SJCRH30 (cell line): ENCODE data around the gene CHURC1. TPM values are rescaled to one million over a fixed set of nuclear protein-coding genes. Genes with fewer than 3 reads are reported as not detected.
A peak's percentile ranks its signal among the peaks of the same experiment; 100 is the strongest.
"Not testable (repeated sequence)": the region's sequence is repeated elsewhere in the genome, so short reads cannot be mapped to it uniquely, and the experiment has no call there.

ENCODE experiments used
- DNase-seq, 2 experiments: peaks; one replicate each; pipeline ENCODE4 v3.0.0-alpha.2; 2015 to 2020
- H3K27ac ChIP-seq: fragments of 250-450 bp; sonication (Bioruptor Pico); 2 replicates; pipeline ENCODE4 v1.5.1; 2020; ENCODE audit warnings: mild to moderate bottlenecking, moderate library complexity
- H3K27me3 ChIP-seq: fragments of 250-450 bp; sonication (Bioruptor Pico); 2 replicates; pipeline ENCODE4 v1.5.1; 2020; ENCODE audit warnings: mild to moderate bottlenecking, moderate library complexity
- H3K36me3 ChIP-seq: fragments of 250-450 bp; sonication (Bioruptor Pico); 2 replicates; pipeline ENCODE4 v1.5.1; 2020; ENCODE audit warnings: mild to moderate bottlenecking, moderate library complexity
- H3K4me1 ChIP-seq: fragments of 250-450 bp; sonication (Bioruptor Pico); 2 replicates; pipeline ENCODE4 v1.5.1; 2020; ENCODE audit warnings: mild to moderate bottlenecking, moderate library complexity
- H3K4me3 ChIP-seq: fragments of 250-450 bp; sonication (Bioruptor Pico); 2 replicates; pipeline ENCODE4 v1.5.1; 2020; ENCODE audit warnings: mild to moderate bottlenecking, moderate library complexity
- H3K9me3 ChIP-seq: fragments of 250-450 bp; sonication (Bioruptor Pico); replicated peaks from 2 replicates; pipeline ENCODE4 v1.5.1; 2020; ENCODE audit warnings: mild to moderate bottlenecking, moderate library complexity
- total RNA-seq: library from RNA; depleted of rRNA; stranded (reverse); fragments of >200 nt; shearing (Covaris generic); gene quantifications from 2 replicates; pipeline ENCODE4 v1.2.3, GENCODE V29; 2014

The CHURC1 gene
- total RNA-seq, 1 experiment from 2014 or later, result 33.1 TPM

DNA sequence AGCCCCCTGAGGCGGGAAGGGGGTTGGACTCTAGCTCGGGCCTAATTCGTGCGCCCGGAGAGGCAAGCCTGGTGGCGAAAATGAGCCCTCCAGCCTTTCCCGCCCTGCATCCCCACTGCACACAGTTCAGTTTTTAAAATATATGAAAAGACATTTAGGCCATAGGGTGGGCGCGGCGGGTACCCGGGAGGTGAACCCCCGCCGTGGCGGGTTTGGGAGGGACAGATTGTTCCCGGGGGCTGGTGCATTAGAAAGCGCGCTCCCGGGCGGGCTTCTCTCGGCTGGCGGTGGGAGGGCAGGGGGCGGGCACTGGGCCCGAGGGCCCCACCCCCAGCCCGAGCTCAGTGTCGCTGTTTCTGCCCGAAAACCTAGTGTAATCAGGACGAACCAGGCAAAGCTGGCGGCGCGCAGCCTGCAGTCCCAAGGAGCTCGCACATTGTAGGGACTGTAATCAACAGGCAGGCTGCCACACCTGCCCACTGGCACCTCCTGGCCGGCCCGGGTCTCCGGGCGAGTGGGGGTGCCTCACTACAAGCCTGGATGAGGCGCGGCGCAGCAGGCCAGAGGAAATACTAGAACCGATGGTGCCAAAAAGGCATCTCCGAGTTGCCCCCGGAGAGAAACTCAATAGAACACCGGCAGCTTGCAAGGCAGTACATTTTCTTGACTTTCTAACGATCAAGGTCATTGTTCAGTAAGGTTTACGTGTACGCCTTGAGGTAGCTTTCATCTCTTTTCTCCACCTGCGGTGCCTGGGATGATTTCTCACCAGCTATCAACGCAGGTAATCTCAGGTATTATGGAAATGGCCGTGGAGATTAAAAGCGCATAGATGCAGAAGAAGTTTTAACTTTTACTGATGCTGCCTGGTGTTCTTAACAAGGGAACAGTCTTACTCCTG lies 33.8 kb upstream of the CHURC1 start:
- Histone ChIP-seq H3K4me3 (peak overlapping the region; percentile 43), H3K4me1 (no peaks in the 10 kb centered on the region), H3K27ac (no peak overlapping the region), H3K36me3 (no peaks in the 10 kb centered on the region), H3K9me3 (no peaks in the 10 kb centered on the region), H3K27me3 (peaks cover 32% of the 10 kb centered on the region)
- DNase-seq, result peak in 1 of 2 experiments; percentile 38

DNA sequence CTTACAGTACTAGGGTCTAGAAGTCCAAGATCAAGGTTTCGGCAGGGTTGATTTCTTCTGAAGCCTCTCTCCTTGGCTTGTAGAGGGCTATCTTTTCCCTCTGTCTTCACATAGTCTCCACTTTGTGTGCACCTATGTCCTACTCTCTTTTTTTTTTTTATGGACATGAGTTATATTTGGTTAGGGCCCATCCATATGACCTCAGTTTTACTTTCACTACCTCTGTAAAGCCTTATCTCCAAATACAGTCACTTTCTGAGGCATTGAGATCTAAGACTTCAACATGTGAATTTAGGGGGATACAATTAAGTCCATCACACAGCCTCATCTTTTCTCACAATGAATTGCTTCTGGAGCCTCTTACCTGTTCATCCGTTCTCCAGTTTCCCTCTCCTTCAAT lies 28.7 kb upstream of the CHURC1 start:
- Histone ChIP-seq H3K36me3 (no peaks in the 10 kb centered on the region), H3K4me3 (no peak overlapping the region), H3K27ac (no peak overlapping the region), H3K4me1 (no peaks in the 10 kb centered on the region), H3K9me3 (no peaks in the 10 kb centered on the region), H3K27me3 (peaks cover 14% of the 10 kb centered on the region)
- no peak for DNase-seq

DNA sequence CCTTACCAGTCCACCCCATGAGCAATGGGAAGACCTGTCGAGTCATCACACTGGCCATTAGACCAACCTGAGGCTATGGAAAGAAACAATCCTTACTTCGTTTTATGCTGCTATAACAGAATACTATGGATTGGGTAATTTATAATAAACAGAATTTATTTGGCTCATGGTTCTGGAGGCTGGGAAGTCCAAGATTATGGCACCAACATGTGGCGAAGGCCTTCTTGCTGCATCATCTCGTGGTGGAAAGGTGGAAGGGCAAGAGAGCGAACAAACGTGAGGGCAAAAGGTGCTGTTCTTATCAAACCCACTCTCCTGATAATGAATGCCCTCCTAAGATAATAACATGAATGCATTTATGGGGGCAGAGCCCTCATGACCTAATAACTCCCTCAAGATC lies 24.9 kb upstream of the CHURC1 start:
- no peak for DNase-seq
- no peaks in the 10 kb centered on the region for H3K9me3 ChIP-seq
- H3K4me1 ChIP-seq, result no peaks in the 10 kb centered on the region
- H3K4me3 ChIP-seq, result no peak overlapping the region
- H3K36me3 ChIP-seq, result no peaks in the 10 kb centered on the region
- 0 out of 2 replicates have a peak, but pooled peaks cover 3% of the 10 kb centered on the region for H3K27me3 ChIP-seq
- H3K27ac ChIP-seq, result no peak overlapping the region

DNA sequence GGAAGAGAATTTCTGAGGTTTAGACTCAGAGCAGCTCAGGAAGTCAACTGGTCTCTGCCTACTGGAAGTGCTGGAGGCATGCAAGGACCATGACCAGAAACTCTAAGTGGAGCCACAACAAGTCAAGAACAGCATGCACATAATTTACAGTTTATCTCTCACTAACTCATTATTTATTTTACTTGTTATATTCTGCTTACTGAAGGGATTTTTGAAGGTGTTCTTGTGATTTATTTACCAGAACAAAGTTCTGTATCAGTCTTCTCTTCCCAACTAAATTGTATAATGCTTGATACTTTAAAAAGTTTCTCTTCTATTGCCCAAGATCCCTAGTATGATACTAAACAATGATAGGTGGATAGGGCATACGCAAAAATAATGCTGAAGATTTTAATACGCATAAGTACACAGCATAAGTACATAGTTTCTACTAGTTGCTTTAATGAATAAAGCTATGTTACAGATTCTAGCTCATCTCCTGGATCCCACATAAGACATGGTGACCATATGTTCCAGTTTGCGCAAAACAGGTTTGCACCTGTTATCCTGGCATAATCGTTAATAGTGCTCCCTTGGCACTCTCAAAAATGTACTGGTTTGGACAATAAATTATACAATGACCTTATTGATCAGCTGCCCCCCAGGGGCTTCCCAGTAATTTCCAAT lies 22.9 kb upstream of the CHURC1 start:
- H3K36me3 ChIP-seq, result no peaks in the 10 kb centered on the region
- no peaks in the 10 kb centered on the region for H3K4me1 ChIP-seq
- no peak overlapping the region for H3K27ac ChIP-seq
- no peak for DNase-seq
- H3K4me3 ChIP-seq, result no peak overlapping the region
- no peaks in the 10 kb centered on the region for H3K9me3 ChIP-seq
- H3K27me3 ChIP-seq, result 0 out of 2 replicates have a peak, but pooled peaks cover under 1% of the 10 kb centered on the region

DNA sequence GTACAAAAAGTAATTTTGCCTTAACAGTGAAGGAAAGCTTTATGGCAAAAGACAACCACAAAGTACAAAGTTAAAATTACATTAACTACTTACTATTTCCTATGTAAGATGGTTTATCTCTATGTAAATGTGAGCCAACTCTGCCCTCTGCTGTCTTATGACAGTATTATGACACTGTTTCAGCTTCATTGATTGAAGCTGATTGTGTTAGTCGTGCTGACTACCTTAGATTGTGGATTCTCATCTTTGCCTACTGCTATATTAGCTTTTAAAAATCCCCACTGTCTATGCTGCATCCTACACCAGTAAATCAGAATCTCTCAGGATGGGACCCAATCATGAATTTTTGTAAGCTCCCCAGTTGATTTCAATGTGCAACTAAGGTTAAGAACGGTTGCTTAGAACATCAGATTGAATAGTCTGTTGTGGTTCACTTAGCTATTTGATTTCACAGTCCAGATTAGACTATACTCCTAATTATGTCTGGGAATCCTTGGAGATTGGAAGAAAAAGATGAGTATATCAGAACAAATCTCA lies 22.3 kb upstream of the CHURC1 start:
- Histone ChIP-seq H3K27ac (no peak overlapping the region), H3K4me3 (no peak overlapping the region), H3K36me3 (no peaks in the 10 kb centered on the region), H3K4me1 (no peaks in the 10 kb centered on the region), H3K9me3 (no peaks in the 10 kb centered on the region), H3K27me3 (no peaks in the 10 kb centered on the region)
- peak in 1 of 2 experiments; percentile 66 for DNase-seq

DNA sequence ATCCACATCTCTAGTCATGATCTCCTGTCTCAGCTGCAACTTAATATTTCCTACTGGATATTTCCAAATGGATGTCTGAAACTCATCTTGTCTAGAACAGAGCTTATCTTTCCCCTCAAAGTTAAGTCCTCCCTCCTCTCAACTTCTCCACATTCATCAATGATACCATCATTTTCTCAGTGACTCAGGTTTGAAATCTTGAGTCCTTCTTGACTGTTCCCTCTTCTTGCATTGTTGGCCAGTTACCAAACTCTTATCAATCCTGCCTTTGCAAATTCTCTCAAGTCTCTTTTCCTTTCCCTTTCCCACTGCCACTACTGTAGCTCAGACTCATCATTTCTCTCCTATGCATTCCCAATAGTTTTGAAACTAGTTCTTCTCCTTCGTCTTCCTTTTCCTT lies 14.3 kb upstream of the CHURC1 start:
- Histone ChIP-seq H3K27ac (no peak overlapping the region), H3K4me1 (no peaks in the 10 kb centered on the region), H3K4me3 (no peak overlapping the region), H3K27me3 (no peaks in the 10 kb centered on the region), H3K36me3 (no peaks in the 10 kb centered on the region), H3K9me3 (no peaks in the 10 kb centered on the region)
- DNase-seq, result no peak

DNA sequence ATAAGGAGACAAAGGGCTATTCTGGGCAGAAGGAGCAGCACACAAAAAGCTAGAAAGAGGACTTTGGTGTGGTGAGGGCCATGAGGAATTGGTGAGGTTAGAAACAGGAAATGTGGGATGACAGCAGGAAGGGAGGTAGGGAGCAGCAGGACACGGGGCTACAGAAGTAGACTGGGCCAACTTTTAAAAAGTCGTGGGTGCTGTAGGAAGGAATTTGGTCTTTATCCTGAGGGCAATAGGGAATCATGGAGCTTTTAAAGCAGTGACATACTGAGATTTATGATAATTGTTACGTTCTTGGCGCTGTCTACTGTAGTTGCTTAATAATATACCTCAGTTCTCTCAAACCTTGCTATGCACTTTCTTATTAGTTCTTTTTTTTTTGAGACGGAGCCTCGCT lies 8.2 kb upstream of the CHURC1 start:
- no peak overlapping the region for H3K4me3 ChIP-seq
- H3K9me3 ChIP-seq, result no peaks in the 10 kb centered on the region
- no peak overlapping the region for H3K27ac ChIP-seq
- no peak for DNase-seq
- H3K27me3 ChIP-seq, result 0 out of 2 replicates have a peak, but pooled peaks cover 3% of the 10 kb centered on the region
- no peaks in the 10 kb centered on the region for H3K36me3 ChIP-seq
- no peaks in the 10 kb centered on the region for H3K4me1 ChIP-seq

DNA sequence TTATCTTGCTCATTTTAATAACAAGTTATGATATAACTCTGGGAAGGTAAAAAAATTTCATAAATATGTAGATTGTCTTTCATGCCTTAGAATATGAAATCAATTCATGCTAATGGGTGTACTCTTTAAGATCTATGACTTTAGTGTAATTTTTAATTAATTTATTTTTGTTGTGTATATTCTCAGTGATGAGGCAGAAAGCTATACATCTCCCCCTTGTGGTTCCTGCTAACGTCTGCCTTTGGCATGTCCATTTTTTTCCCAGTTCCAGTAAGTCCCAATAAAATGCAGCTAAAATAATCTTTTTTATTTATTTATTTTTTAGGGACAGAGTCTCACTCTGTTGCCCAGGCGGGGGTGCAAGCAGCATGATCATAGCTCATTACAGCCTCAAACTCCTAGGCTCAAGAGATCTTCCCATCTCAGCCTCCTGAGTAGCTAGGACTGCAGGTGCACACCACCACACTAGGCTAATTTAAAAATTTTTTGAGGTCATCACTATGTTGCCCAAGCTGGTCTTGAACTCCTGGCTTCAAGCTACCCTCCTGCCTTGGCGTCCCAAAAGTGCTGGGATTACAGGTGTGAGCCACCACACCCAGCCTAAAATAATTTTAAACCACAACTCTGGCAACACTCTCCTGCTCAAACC lies 3.3 kb upstream of the CHURC1 start:
- DNase-seq, result peak; percentile 6 to 33
- Histone ChIP-seq H3K9me3 (no peaks in the 10 kb centered on the region), H3K27ac (no peak overlapping the region), H3K4me3 (no peak overlapping the region), H3K27me3 (0 out of 2 replicates have a peak, but pooled peaks cover 3% of the 10 kb centered on the region), H3K4me1 (no peaks in the 10 kb centered on the region), H3K36me3 (no peaks in the 10 kb centered on the region)

DNA sequence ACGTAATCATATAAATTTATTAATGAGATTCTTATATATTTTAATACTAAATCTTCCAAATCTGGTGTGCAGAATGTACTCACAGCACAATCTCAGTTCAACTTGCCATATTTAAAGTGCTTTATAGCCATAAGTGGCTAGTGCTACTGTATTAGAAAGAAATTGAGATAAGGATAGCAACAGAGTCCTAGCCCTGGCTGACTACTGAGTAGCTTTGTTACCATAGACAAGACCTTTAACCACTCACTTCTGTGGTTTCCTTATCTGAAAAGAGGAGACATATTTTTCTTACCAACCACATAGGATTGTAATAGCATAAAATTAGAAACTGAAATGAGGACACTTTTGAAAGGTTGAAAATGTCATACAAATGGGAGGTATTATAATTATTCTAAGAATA lies 2.0 kb upstream of the CHURC1 start:
- Histone ChIP-seq H3K9me3 (no peaks in the 10 kb centered on the region), H3K36me3 (no peaks in the 10 kb centered on the region), H3K4me3 (no peak overlapping the region), H3K4me1 (no peaks in the 10 kb centered on the region), H3K27me3 (0 out of 2 replicates have a peak, but pooled peaks cover 2% of the 10 kb centered on the region), H3K27ac (no peak overlapping the region)
- DNase-seq, result no peak

DNA sequence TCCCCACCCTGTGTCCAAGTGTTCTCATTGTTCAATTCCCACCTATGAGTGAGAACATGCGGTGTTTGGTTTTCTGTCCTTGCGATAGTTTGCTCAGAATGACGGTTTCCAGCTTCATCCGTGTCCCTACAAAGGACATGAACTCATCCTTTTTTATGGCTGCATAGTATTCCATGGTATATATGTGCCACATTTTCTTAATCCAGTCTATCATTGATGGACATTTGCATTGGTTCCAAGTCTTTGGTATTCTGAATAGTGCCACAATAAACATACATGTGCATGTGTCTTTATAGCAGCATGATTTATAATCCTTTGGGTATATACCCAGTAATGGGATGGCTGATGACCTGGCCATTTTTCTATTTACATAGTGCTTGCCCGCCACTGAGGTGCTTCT lies 778 bp upstream of the CHURC1 start:
- H3K4me1 ChIP-seq, H3K27ac ChIP-seq: not testable (repeated sequence)
- H3K4me3 ChIP-seq, result peak overlapping the region; percentile 97

DNA sequence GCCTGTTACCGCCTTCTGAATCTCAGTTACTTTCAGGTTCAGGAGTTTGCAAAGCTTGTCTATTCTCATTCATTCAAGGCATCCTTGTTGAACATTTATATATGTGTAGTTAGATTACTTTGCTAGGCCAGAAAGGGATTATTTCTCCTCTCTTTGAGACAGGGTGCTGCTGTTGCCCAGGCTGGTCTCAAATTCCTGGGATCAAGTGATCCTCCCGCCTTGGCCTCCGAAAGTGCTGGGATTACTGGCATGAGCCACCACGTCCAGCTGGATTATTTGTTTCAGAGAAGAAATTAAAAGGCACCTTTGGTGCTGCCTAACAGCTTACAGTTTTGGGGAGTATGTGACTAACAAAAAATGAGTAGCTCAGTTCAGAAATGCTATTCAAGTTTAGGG lies 772 bp downstream of the CHURC1 start:
- no peak for DNase-seq
- Histone ChIP-seq H3K27me3 (no peaks in the 10 kb centered on the region), H3K27ac (peak overlapping the region; percentile 86), H3K4me3 (peak overlapping the region; percentile 97), H3K9me3 (no peaks in the 10 kb centered on the region), H3K4me1 (no peaks in the 10 kb centered on the region), H3K36me3 (no peaks in the 10 kb centered on the region)

More for the DNA sequence above, 778 bp upstream of the CHURC1 start:
- not testable (repeated sequence) for H3K9me3 ChIP-seq, H3K36me3 ChIP-seq, DNase-seq, H3K27me3 ChIP-seq

DNA sequence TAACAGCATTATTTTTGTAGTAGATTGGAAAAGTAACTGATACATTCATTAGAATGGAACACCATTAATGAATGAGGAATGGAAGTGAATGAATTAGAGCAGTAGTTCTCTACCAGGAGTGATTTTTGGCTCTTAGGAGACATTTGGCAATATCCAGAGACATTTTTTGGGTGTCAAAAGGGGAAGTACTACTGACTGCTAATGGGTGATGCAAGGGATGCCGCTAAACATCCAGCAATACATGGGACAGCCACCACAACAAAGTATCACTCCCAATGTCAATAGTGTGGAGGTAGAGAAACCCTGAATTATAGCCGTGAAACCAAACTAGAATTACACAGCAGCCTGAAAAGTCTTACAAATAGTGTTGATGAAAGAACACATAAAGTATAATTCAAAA lies 1.5 kb downstream of the CHURC1 start:
- Histone ChIP-seq H3K4me3 (no peak overlapping the region), H3K36me3 (no peaks in the 10 kb centered on the region), H3K9me3 (no peaks in the 10 kb centered on the region), H3K27ac (no peak overlapping the region), H3K27me3 (no peaks in the 10 kb centered on the region), H3K4me1 (no peaks in the 10 kb centered on the region)
- DNase-seq, result no peak

DNA sequence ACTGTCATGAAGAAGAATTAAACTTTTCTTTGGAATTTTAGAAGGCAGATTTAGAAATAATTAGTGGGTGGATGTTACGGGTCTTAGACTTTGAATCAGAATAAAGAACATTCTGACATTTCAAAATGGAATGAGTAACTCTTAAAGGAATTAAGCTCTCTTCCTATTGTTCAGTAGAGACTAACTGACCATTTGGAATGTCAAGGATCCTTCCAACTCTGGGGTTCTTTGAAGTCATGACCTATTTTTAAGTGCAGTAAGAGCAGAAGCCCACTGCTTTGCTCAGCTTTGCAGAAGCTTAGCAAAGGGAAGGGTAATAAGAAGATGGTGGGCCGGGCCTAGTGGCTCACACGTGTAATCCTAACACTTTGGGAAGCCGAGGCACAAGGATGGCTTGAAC lies 4.0 kb downstream of the CHURC1 start:
- H3K27ac ChIP-seq, result no peak overlapping the region
- no peak overlapping the region for H3K4me3 ChIP-seq
- no peaks in the 10 kb centered on the region for H3K4me1 ChIP-seq
- no peaks in the 10 kb centered on the region for H3K9me3 ChIP-seq
- H3K27me3 ChIP-seq, result no peaks in the 10 kb centered on the region
- DNase-seq, result no peak
- no peaks in the 10 kb centered on the region for H3K36me3 ChIP-seq

DNA sequence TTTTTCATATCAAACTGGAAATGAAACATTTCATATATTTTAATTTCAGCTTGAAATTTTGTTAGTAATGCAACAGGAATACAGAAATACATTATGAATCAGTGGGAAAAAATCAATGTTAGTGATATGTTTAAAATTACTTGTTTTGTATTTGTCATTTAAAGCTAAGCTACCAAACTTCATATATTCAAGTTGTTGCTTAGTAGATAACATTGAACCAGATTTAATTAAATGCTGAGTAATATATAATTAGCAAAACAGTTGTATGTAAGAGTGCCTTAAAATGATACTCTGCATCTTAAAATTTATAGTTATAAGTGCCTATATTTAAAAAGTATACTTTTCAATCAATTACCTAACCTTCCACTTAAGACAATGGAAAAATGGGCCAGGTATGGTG lies 5.0 kb downstream of the CHURC1 start:
- Histone ChIP-seq H3K4me3 (no peak overlapping the region), H3K36me3 (no peaks in the 10 kb centered on the region), H3K27me3 (no peaks in the 10 kb centered on the region), H3K27ac (no peak overlapping the region), H3K4me1 (no peaks in the 10 kb centered on the region), H3K9me3 (no peaks in the 10 kb centered on the region)
- no peak for DNase-seq

DNA sequence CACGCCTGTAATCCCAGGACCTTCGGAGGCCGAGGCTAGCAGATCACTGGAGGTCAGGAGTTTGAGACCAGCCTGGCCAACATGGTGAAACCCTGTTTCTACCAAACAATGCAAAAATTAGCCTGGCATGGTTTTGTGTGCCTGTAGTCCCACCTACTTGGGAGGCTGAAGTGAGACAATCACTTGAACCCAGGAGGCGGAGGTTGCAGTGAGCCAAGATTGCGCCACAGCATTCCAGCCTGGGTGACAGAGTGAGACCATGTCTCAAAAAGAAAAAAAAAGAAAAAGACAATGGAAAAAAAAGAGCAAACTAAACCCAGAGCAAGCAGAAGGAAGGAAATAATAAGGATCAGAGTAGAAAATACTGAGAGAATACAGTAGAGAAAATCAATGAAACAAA lies 5.4 kb downstream of the CHURC1 start:
- Histone ChIP-seq H3K4me3 (no peak overlapping the region), H3K36me3 (no peaks in the 10 kb centered on the region), H3K4me1 (no peaks in the 10 kb centered on the region), H3K27ac (no peak overlapping the region), H3K27me3 (no peaks in the 10 kb centered on the region), H3K9me3 (no peaks in the 10 kb centered on the region)
- no peak for DNase-seq
